Ascending aorta (tissue), 2 donors: Measurements from ENCODE around the gene RELCH. TPM values are rescaled to one million over a fixed set of nuclear protein-coding genes. Genes with fewer than 3 reads are reported as not detected.

ENCODE experiments used
- DNase-seq, 2 donors: peaks; one replicate each; pipeline ENCODE4 v3.0.0-alpha.2; 2019; ENCODE audit warnings: low spot score in 2 of 2
- H3K27ac ChIP-seq, 2 donors: fragments of 200-600 bp; sonication (generic); one replicate each; pipeline ENCODE4 v1.5.1; 2016 to 2017; ENCODE audit warnings: mild to moderate bottlenecking in 1 of 2
- H3K27me3 ChIP-seq: fragments of 200-600 bp; sonication (generic); one replicate; pipeline ENCODE4 v1.5.1; 2017
- H3K36me3 ChIP-seq, 2 donors: fragments of 200-600 bp; sonication (generic); one replicate each; pipeline ENCODE4 v1.5.1; 2016
- H3K4me1 ChIP-seq, 2 donors: fragments of 200-600 bp; sonication (generic); one replicate each; pipeline ENCODE4 v1.5.1; 2016 to 2017; ENCODE audit warnings: mild to moderate bottlenecking in 1 of 2
- H3K4me3 ChIP-seq, 2 donors: fragments of 200-600 bp; sonication (generic); one replicate each; pipeline ENCODE4 v1.5.1; 2016 to 2017; ENCODE audit warnings: mild to moderate bottlenecking in 1 of 2
- H3K9me3 ChIP-seq, 2 donors: fragments of 200-600 bp; sonication (generic); one replicate each; pipeline ENCODE4 v1.5.1; 2016
- CTCF ChIP-seq, 3 experiments: fragments of 200-600 bp in 2 of 3; fragments of 450-650 bp in 1 of 3; sonication (generic) in 2 of 3; IDR thresholded peaks; one replicate each; pipeline ENCODE4 v1.5.1; 2016 to 2019; ENCODE audit warnings: antibody characterized with exemption in 3 of 3, mild to moderate bottlenecking in 1 of 3, moderate library complexity in 1 of 3
- intact Hi-C: fragments of 100-400 bp; cut with DNase I; formaldehyde crosslinking; loops from one replicate; pipeline ENCODE4 v1.15.1; 2023
- total RNA-seq: library from RNA; depleted of rRNA; stranded (reverse); fragments of >200 nt; gene quantifications from one replicate; pipeline ENCODE4 v1.1.0, GENCODE V29; 2016

Gene RELCH
- total RNA-seq, 1 donor from 2014 or later, result 26.4 TPM

- TF ChIP-seq CTCF (IDR thresholded peaks at IDR 0.05), result no peak
- H3K9me3 ChIP-seq, result no peaks in the 10 kb centered on the region
- H3K27me3 ChIP-seq, result no peaks in the 10 kb centered on the region
- H3K27ac ChIP-seq, result no peak overlapping the region
- intact Hi-C loops, result no loop called here
- H3K4me3 ChIP-seq, result no peak overlapping the region
- H3K4me1 ChIP-seq, result no peaks in the 10 kb centered on the region
- H3K36me3 ChIP-seq, result peaks cover 20 to 56% of the 10 kb centered on the region in 2 donors
- DNase-seq, result no peak
Observed at GRCh38 chr18:62301322-62301721, 114.3 kb downstream of the RELCH start.

- Histone ChIP-seq H3K9me3 (no peaks in the 10 kb centered on the region), H3K27me3 (no peaks in the 10 kb centered on the region), H3K4me3 (no peak overlapping the region), H3K27ac (no peak overlapping the region), H3K4me1 (no peaks in the 10 kb centered on the region), H3K36me3 (peaks cover 0 to 17% of the 10 kb centered on the region in 2 donors)
- intact Hi-C loops, result no loop called here
- DNase-seq, result no peak
- no peak for TF ChIP-seq CTCF (IDR thresholded peaks at IDR 0.05)
Observed at GRCh38 chr18:62312851-62313250, 125.8 kb downstream of the RELCH start.

GRCh38 chr18:62318228-62319180 is 131.4 kb downstream of the RELCH start:
- Histone ChIP-seq H3K27me3 (no peaks in the 10 kb centered on the region), H3K27ac (no peak overlapping the region), H3K9me3 (no peaks in the 10 kb centered on the region), H3K4me1 (no peaks in the 10 kb centered on the region), H3K36me3 (no peaks in the 10 kb centered on the region), H3K4me3 (no peak overlapping the region)
- DNase-seq, result no peak
- no peak for TF ChIP-seq CTCF (IDR thresholded peaks at IDR 0.05)
- intact Hi-C loops, result no loop called here

GRCh38 chr18:62321201-62321600 is 134.1 kb downstream of the RELCH start:
- no peak for TF ChIP-seq CTCF (IDR thresholded peaks at IDR 0.05)
- no peaks in the 10 kb centered on the region for H3K9me3 ChIP-seq
- H3K4me1 ChIP-seq, result peaks cover 2 to 12% of the 10 kb centered on the region in 2 donors
- H3K27ac ChIP-seq, result no peak overlapping the region
- no peak overlapping the region for H3K4me3 ChIP-seq
- DNase-seq, result no peak
- H3K36me3 ChIP-seq, result no peaks in the 10 kb centered on the region
- peaks cover 3% of the 10 kb centered on the region for H3K27me3 ChIP-seq
- intact Hi-C loops, result no loop called here

- Histone ChIP-seq H3K4me1 (peaks cover 6 to 20% of the 10 kb centered on the region in 2 donors), H3K4me3 (no peak overlapping the region), H3K27me3 (peaks cover 3% of the 10 kb centered on the region), H3K9me3 (no peaks in the 10 kb centered on the region), H3K36me3 (no peaks in the 10 kb centered on the region), H3K27ac (no peak overlapping the region)
- TF ChIP-seq CTCF (IDR thresholded peaks at IDR 0.05), result no peak
- intact Hi-C loops, result no loop called here
- no peak for DNase-seq
Observed at GRCh38 chr18:62323483-62324180, 136.6 kb downstream of the RELCH start.
